SK-N-SH (cell line): ENCODE results near the gene SPIRE1. TPM values are rescaled to one million over a fixed set of nuclear protein-coding genes. Genes with fewer than 3 reads are reported as not detected.

Experiments
- CTCF ChIA-PET: fragments of 300-600, 350-600 bp; formaldehyde crosslinking; extraction: SDS; loops from one replicate; lab custom pipeline; 2021; lab: Yijun Ruan, JAX
- POLR2A ChIA-PET: fragments of 350-600 bp; sonication (Branson Sonifier 250); formaldehyde crosslinking; extraction: SDS; loops from one replicate; lab custom pipeline; 2020; ENCODE audit warnings: antibody characterized with exemption, inconsistent platforms; lab: Yijun Ruan, JAX
- DNase-seq: peaks from one replicate; pipeline ENCODE4 v3.0.0; 2012
- H2AFZ ChIP-seq: fragments of 200-600 bp; sonication (generic); 2 replicates; pipeline ENCODE4 v1.8.1; 2016; ENCODE audit warnings: antibody characterized with exemption, mild to moderate bottlenecking, low read depth
- H3F3A ChIP-seq: fragments of 200-600 bp; sonication (generic); replicated peaks from 2 replicates; pipeline ENCODE3; 2016; ENCODE audit warnings: antibody characterized with exemption, mild to moderate bottlenecking; ENCODE audit not compliant: insufficient read depth
- H3K27ac ChIP-seq, 2 experiments: fragments of 200-500 bp in 1 of 2; fragments of 200-600 bp in 1 of 2; sonication (Bioruptor generic) in 1 of 2; sonication (generic), shearing (Covaris generic) in 1 of 2; 2 replicates each; pipeline versions ENCODE4 v1.5.1 to v1.6.1; 2014 to 2016; ENCODE audit warnings: low read depth in 2 of 2, inconsistent platforms in 1 of 2, low read length in 1 of 2, mild to moderate bottlenecking in 1 of 2, mixed read lengths in 1 of 2
- H3K27me3 ChIP-seq: fragments of 200-600 bp; sonication (generic), shearing (Covaris generic); 2 replicates; pipeline ENCODE4 v1.6.1; 2016; ENCODE audit warnings: mixed run types; ENCODE audit not compliant: insufficient read depth
- H3K36me3 ChIP-seq, 2 experiments: fragments of 200-500 bp in 1 of 2; fragments of 200-600 bp in 1 of 2; sonication (Bioruptor generic) in 1 of 2; sonication (generic) in 1 of 2; replicated peaks in 1 of 2; 2 replicates each; pipeline versions ENCODE3 to v1.5.1; 2014 to 2016; ENCODE audit warnings: low read length in 1 of 2, mild to moderate bottlenecking in 1 of 2; ENCODE audit not compliant: insufficient read depth in 2 of 2, control insufficient read depth in 1 of 2
- H3K4me1 ChIP-seq, 2 experiments: fragments of 200-500 bp in 1 of 2; fragments of 200-600 bp in 1 of 2; sonication (Bioruptor generic) in 1 of 2; sonication (generic), shearing (Covaris generic) in 1 of 2; 2 replicates each; pipeline versions ENCODE4 v1.5.1 to v1.6.1; 2014 to 2016; ENCODE audit warnings: low read depth in 1 of 2, low read length in 1 of 2, mixed run types in 1 of 2; ENCODE audit not compliant: insufficient read depth in 2 of 2, control insufficient read depth in 1 of 2
- H3K4me2 ChIP-seq: fragments of 200-600 bp; sonication (generic), shearing (Covaris generic); 2 replicates; pipeline ENCODE4 v1.6.1; 2017; ENCODE audit warnings: mixed run types
- H3K4me3 ChIP-seq, 2 experiments: fragments of 200-500 bp in 1 of 2; fragments of 200-600 bp in 1 of 2; sonication (Bioruptor generic) in 1 of 2; sonication (generic), shearing (Covaris generic) in 1 of 2; 2 replicates each; pipeline versions ENCODE4 v1.5.1 to v1.8.1; 2014 to 2016; ENCODE audit warnings: low read depth in 2 of 2, inconsistent platforms in 1 of 2, low read length in 1 of 2, mild to moderate bottlenecking in 1 of 2, mixed read lengths in 1 of 2, moderate library complexity in 1 of 2
- H3K79me2 ChIP-seq: fragments of 200-600 bp; sonication (generic); 2 replicates; pipeline ENCODE4 v1.8.1; 2017; ENCODE audit warnings: mild to moderate bottlenecking; ENCODE audit not compliant: insufficient read depth
- H3K9ac ChIP-seq: fragments of 200-600 bp; sonication (generic); 2 replicates; pipeline ENCODE4 v1.6.1; 2017; ENCODE audit warnings: mixed run types
- H3K9me2 ChIP-seq: fragments of 200-600 bp; sonication (generic); 2 replicates; pipeline ENCODE4 v1.6.1; 2017; ENCODE audit warnings: mixed run types
- H3K9me3 ChIP-seq: fragments of 200-600 bp; sonication (generic); 2 replicates; pipeline ENCODE4 v1.6.1; 2017; ENCODE audit warnings: mixed run types, mild to moderate bottlenecking, moderate library complexity
- H4K20me1 ChIP-seq: fragments of 200-600 bp; sonication (generic); 2 replicates; pipeline ENCODE4 v1.6.1; 2017; ENCODE audit warnings: mild to moderate bottlenecking, mixed run types; ENCODE audit not compliant: insufficient read depth
- CHD2 ChIP-seq: fragments of 150-350 bp; IDR thresholded peaks from 2 replicates; pipeline ENCODE4 v1.6.1; 2018; ENCODE audit warnings: low read length; ENCODE audit not compliant: partially characterized antibody
- EZH2phosphoT487 ChIP-seq: fragments of 200-600 bp; sonication (generic); IDR thresholded peaks from 2 replicates; pipeline ENCODE4 v1.6.1; 2017; ENCODE audit warnings: low read depth, mixed run types, mild to moderate bottlenecking, antibody characterized with exemption, moderate library complexity, borderline replicate concordance
- FOSL2 ChIP-seq: IDR thresholded peaks from 2 replicates; pipeline ENCODE4 v1.4.0; 2012; ENCODE audit warnings: low read depth, mild to moderate bottlenecking, moderate library complexity, borderline replicate concordance
- FOXM1 ChIP-seq: IDR thresholded peaks from 2 replicates; pipeline ENCODE4 v1.4.0; 2012; ENCODE audit warnings: low read depth, mild to moderate bottlenecking
- GABPA ChIP-seq: IDR thresholded peaks from 2 replicates; pipeline ENCODE4 v1.4.0; 2012; ENCODE audit warnings: low read depth, mild to moderate bottlenecking
- GATA2 ChIP-seq: sonication (generic); formaldehyde crosslinking; IDR thresholded peaks from 2 replicates; pipeline ENCODE4 v1.5.0; 2020; ENCODE audit warnings: mild to moderate bottlenecking, missing genetic modification reagents
- JUND ChIP-seq: IDR thresholded peaks from 2 replicates; pipeline ENCODE4 v1.4.0; 2012
- MXI1 ChIP-seq: IDR thresholded peaks from 2 replicates; pipeline ENCODE4 v1.6.1; 2012; ENCODE audit warnings: mild to moderate bottlenecking, low read depth, low read length, improper control_type of control experiment
- NFIC ChIP-seq: IDR thresholded peaks from 2 replicates; pipeline ENCODE4 v1.4.0; 2012; ENCODE audit warnings: borderline replicate concordance
- POLR2AphosphoS5 ChIP-seq: IDR thresholded peaks from 2 replicates; pipeline ENCODE4 v1.6.1; 2012; ENCODE audit warnings: low read depth, low read length
- RCOR1 ChIP-seq: fragments of 150-350 bp; IDR thresholded peaks from 2 replicates; pipeline ENCODE4 v1.6.1; 2017; ENCODE audit warnings: antibody characterized with exemption, low read length
- RFX5 ChIP-seq: IDR thresholded peaks from 2 replicates; pipeline ENCODE4 v1.6.1; 2012; ENCODE audit warnings: mild to moderate bottlenecking, improper control_type of control experiment, low read length
- RXRA ChIP-seq: IDR thresholded peaks from 2 replicates; pipeline ENCODE4 v1.4.0; 2012; ENCODE audit warnings: low read depth, mild to moderate bottlenecking, borderline replicate concordance
- SIN3A ChIP-seq: IDR thresholded peaks from 2 replicates; pipeline ENCODE4 v1.6.1; 2012; ENCODE audit warnings: low read depth, mild to moderate bottlenecking, low read length, moderate library complexity, borderline replicate concordance
- TCF12 ChIP-seq: IDR thresholded peaks from 2 replicates; pipeline ENCODE4 v1.4.0; 2012
- TEAD4 ChIP-seq: IDR thresholded peaks from 2 replicates; pipeline ENCODE4 v1.4.0; 2012; ENCODE audit warnings: mild to moderate bottlenecking, borderline replicate concordance; ENCODE audit not compliant: insufficient read depth
- WGBS: methylation state at CpG from one replicate; pipeline ENCODE4 v1.1.6; 2017; ENCODE audit warnings: low lambda C conversion rate; 5-methylcytosine and 5-hydroxymethylcytosine counted together
- polyA plus RNA-seq, 3 experiments: library from polyadenylated mRNA; depleted of rRNA; stranded (reverse); fragments of >200 nt; gene quantifications; 2 replicates each; pipeline ENCODE4 v1.2.3, GENCODE V29; 2012
- TF ChIP-seq, protein P1 (sequence below): IDR thresholded peaks from 2 replicates; pipeline ENCODE4 v1.6.1; 2012; ENCODE audit warnings: mild to moderate bottlenecking, low read depth, low read length, moderate library complexity
- TF ChIP-seq, protein P2 (sequence below): IDR thresholded peaks from 2 replicates; pipeline ENCODE4; 2012
- TF ChIP-seq, protein P3 (sequence below): IDR thresholded peaks from 2 replicates; pipeline ENCODE4 v1.4.0; 2012; ENCODE audit warnings: low read depth
- TF ChIP-seq, protein P4 (sequence below): fragments of 150-350 bp; IDR thresholded peaks from 2 replicates; pipeline ENCODE4 v1.6.1; 2016; ENCODE audit warnings: mild to moderate bottlenecking, low read depth, low read length
- TF ChIP-seq, protein P5 (sequence below): IDR thresholded peaks from 2 replicates; pipeline ENCODE4 v1.4.0; 2012; ENCODE audit warnings: low read depth, borderline replicate concordance
- TF ChIP-seq, protein P6 (sequence below): IDR thresholded peaks from 2 replicates; pipeline ENCODE4 v1.4.0; 2012; ENCODE audit warnings: low read depth, borderline replicate concordance

SPIRE1 gene
- polyA plus RNA-seq, 1 of the 3 experiments (the other 2 are of a cell fraction): 6.7 TPM

DNA sequence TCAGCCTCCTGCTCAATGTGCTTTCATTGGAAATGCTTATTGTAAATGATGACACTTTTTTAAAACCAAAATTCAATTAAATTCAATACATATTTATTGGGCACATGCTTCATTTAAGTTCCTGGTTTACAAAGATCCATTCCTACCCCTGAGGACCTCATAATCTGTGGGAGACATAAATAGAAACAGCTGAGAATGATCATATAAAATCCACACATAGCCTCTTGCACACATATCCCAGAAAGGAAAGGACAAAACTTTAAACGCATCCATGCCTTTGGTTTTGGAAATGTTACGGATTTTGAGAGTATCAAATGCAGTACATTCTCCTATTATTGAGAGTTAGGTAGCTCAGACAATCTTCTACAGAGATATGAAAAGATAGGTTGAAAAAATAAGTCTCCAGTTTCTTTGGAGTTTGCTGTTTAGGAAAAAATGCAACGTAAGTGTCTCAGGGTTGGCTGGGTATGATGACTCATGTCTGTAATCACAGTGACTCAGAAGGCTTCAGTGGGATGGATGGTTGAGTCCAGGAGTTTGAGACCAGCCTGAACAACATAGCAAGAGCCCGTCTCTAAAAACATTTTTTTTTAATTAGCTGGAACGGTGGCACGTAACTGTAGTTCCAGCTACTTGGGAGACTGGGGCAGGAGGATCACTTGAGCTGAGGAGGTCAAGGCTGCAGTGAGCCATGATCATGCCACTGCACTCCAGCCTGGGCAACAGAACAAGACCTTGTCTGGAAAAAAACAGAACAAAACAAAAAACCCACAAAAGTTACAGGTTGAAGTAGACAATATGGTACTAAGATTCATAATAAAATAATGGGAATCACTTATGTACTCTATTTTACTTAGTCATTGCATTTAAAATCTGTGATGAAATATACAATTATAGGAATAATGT is 254.1 kb downstream of the SPIRE1 start:
- ChIA-PET CTCF (interaction anchor here (0.6 to 4.8 kb wide), 5 partner anchors 12 to 255 kb away, joined by 3 to 33 read pairs (median 4); no protein-coding TSS in a partner anchor), POLR2A (no interaction called here)
- Histone ChIP-seq H3F3A (peaks cover 15% of the 10 kb centered on the region), H4K20me1 (no peaks in the 10 kb centered on the region), H3K9ac (peak overlapping the region; percentile 25; the same call in 1 of the 2 replicates), H3K9me2 (no peaks in the 10 kb centered on the region), H3K79me2 (peaks cover 6% of the 10 kb centered on the region), H3K27me3 (no peaks in the 10 kb centered on the region), H3K36me3 (no peaks in the 10 kb centered on the region), H3K27ac (peak overlapping the region in 1 of 2 experiments; percentile 76; a peak in 3 of 4 replicates), H2AFZ (peak overlapping the region; percentile 45; the same call in 1 of the 2 replicates), H3K4me2 (peak overlapping the region; percentile 9), H3K4me1 (peaks cover 3 to 5% of the 10 kb centered on the region in 2 experiments; a peak in 2 of 4 replicates), H3K9me3 (no peaks in the 10 kb centered on the region), H3K4me3 (no peak overlapping the region)
- DNase-seq: no peak
- WGBS: 7% methylated on average over 6 of the region's 6 CpGs
- TF ChIP-seq RXRA: no peak
- no peak for TF ChIP-seq RFX5
- TF ChIP-seq TEAD4: no peak
- no peak for TF ChIP-seq GABPA
- peak; percentile 96 for TF ChIP-seq FOSL2
- TF ChIP-seq, protein P1, sequence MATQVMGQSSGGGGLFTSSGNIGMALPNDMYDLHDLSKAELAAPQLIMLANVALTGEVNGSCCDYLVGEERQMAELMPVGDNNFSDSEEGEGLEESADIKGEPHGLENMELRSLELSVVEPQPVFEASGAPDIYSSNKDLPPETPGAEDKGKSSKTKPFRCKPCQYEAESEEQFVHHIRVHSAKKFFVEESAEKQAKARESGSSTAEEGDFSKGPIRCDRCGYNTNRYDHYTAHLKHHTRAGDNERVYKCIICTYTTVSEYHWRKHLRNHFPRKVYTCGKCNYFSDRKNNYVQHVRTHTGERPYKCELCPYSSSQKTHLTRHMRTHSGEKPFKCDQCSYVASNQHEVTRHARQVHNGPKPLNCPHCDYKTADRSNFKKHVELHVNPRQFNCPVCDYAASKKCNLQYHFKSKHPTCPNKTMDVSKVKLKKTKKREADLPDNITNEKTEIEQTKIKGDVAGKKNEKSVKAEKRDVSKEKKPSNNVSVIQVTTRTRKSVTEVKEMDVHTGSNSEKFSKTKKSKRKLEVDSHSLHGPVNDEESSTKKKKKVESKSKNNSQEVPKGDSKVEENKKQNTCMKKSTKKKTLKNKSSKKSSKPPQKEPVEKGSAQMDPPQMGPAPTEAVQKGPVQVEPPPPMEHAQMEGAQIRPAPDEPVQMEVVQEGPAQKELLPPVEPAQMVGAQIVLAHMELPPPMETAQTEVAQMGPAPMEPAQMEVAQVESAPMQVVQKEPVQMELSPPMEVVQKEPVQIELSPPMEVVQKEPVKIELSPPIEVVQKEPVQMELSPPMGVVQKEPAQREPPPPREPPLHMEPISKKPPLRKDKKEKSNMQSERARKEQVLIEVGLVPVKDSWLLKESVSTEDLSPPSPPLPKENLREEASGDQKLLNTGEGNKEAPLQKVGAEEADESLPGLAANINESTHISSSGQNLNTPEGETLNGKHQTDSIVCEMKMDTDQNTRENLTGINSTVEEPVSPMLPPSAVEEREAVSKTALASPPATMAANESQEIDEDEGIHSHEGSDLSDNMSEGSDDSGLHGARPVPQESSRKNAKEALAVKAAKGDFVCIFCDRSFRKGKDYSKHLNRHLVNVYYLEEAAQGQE: no peak
- no peak for TF ChIP-seq GATA2
- TF ChIP-seq, protein P2, sequence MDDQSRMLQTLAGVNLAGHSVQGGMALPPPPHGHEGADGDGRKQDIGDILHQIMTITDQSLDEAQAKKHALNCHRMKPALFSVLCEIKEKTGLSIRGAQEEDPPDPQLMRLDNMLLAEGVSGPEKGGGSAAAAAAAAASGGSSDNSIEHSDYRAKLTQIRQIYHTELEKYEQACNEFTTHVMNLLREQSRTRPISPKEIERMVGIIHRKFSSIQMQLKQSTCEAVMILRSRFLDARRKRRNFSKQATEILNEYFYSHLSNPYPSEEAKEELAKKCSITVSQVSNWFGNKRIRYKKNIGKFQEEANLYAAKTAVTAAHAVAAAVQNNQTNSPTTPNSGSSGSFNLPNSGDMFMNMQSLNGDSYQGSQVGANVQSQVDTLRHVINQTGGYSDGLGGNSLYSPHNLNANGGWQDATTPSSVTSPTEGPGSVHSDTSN: 0 out of 2 replicates have a peak, but pooled peaks have one; percentile 16
- peak; percentile 91 for TF ChIP-seq JUND
- peak; percentile 33; the same call in 1 of the 2 replicates for TF ChIP-seq POLR2AphosphoS5
- TF ChIP-seq, protein P3, sequence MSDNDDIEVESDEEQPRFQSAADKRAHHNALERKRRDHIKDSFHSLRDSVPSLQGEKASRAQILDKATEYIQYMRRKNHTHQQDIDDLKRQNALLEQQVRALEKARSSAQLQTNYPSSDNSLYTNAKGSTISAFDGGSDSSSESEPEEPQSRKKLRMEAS: 0 out of 2 replicates have a peak, but pooled peaks have one; percentile 30
- TF ChIP-seq SIN3A: no peak
- no peak for TF ChIP-seq EZH2phosphoT487
- TF ChIP-seq, protein P4, sequence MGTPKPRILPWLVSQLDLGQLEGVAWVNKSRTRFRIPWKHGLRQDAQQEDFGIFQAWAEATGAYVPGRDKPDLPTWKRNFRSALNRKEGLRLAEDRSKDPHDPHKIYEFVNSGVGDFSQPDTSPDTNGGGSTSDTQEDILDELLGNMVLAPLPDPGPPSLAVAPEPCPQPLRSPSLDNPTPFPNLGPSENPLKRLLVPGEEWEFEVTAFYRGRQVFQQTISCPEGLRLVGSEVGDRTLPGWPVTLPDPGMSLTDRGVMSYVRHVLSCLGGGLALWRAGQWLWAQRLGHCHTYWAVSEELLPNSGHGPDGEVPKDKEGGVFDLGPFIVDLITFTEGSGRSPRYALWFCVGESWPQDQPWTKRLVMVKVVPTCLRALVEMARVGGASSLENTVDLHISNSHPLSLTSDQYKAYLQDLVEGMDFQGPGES: no peak
- no peak for TF ChIP-seq NFIC
- peak; percentile 47 for TF ChIP-seq TCF12
- TF ChIP-seq MXI1: no peak
- TF ChIP-seq, protein P5, sequence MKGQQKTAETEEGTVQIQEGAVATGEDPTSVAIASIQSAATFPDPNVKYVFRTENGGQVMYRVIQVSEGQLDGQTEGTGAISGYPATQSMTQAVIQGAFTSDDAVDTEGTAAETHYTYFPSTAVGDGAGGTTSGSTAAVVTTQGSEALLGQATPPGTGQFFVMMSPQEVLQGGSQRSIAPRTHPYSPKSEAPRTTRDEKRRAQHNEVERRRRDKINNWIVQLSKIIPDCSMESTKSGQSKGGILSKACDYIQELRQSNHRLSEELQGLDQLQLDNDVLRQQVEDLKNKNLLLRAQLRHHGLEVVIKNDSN: no peak
- no peak for TF ChIP-seq FOXM1
- TF ChIP-seq, protein P6, sequence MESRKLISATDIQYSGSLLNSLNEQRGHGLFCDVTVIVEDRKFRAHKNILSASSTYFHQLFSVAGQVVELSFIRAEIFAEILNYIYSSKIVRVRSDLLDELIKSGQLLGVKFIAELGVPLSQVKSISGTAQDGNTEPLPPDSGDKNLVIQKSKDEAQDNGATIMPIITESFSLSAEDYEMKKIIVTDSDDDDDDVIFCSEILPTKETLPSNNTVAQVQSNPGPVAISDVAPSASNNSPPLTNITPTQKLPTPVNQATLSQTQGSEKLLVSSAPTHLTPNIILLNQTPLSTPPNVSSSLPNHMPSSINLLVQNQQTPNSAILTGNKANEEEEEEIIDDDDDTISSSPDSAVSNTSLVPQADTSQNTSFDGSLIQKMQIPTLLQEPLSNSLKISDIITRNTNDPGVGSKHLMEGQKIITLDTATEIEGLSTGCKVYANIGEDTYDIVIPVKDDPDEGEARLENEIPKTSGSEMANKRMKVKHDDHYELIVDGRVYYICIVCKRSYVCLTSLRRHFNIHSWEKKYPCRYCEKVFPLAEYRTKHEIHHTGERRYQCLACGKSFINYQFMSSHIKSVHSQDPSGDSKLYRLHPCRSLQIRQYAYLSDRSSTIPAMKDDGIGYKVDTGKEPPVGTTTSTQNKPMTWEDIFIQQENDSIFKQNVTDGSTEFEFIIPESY: no peak
- TF ChIP-seq RCOR1: no peak
- TF ChIP-seq CHD2: no peak
